Stimulated activated CD8-positive, alpha-beta memory T cell treated with anti-CD3 and anti-CD28 coated beads, Interleukin-15, amount 100 ng/mL, for 48 hours (primary cell): ENCODE results near the gene PRIM1.
"Not testable (repeated sequence)": the region's sequence is repeated elsewhere in the genome, so short reads cannot be mapped to it uniquely, and the experiment has no call there.

Experiments used
- DNase-seq, 2 donors: peaks; one replicate each; pipeline ENCODE4 v3.0.0-alpha.2; 2020; ENCODE audit warnings: low read depth in 2 of 2

PRIM1 gene

GRCh38 chr12:56751712-56752598 lies at the start of gene PRIM1:
PRIM1 (minus strand) TSS chr12:56752323; CDS start chr12:56752298, 25 bp downstream.
- DNase-seq: peak; percentile 87 to 90

- no peak for DNase-seq
Measured at GRCh38 chr12:56800221-56800620, 48.1 kb upstream of the PRIM1 start.

- not testable (repeated sequence) for DNase-seq
Measured at GRCh38 chr12:56799345-56799744, 47.2 kb upstream of the PRIM1 start.

- not testable (repeated sequence) for DNase-seq
Measured at GRCh38 chr12:56795791-56796190, 43.7 kb upstream of the PRIM1 start.

- not testable (repeated sequence) for DNase-seq
Measured at GRCh38 chr12:56795046-56795562, 43.0 kb upstream of the PRIM1 start.

GRCh38 chr12:56793124-56793523 lies 41.0 kb upstream of the PRIM1 start:
- not testable (repeated sequence) for DNase-seq

- DNase-seq: no peak
Measured at GRCh38 chr12:56792678-56793077, 40.6 kb upstream of the PRIM1 start.

- not testable (repeated sequence) for DNase-seq
Measured at GRCh38 chr12:56789429-56789828, 37.3 kb upstream of the PRIM1 start.

- no peak for DNase-seq
Measured at GRCh38 chr12:56787498-56787897, 35.4 kb upstream of the PRIM1 start.

GRCh38 chr12:56785874-56786273 lies 33.8 kb upstream of the PRIM1 start:
- DNase-seq: no peak

- no peak for DNase-seq
Measured at GRCh38 chr12:56785141-56785865, 33.2 kb upstream of the PRIM1 start.

GRCh38 chr12:56781726-56782125 lies 29.6 kb upstream of the PRIM1 start:
- DNase-seq: no peak

- DNase-seq: no peak
Measured at GRCh38 chr12:56778756-56779155, 26.6 kb upstream of the PRIM1 start.

GRCh38 chr12:56776654-56777053 lies 24.5 kb upstream of the PRIM1 start:
- no peak for DNase-seq

GRCh38 chr12:56775638-56776037 lies 23.5 kb upstream of the PRIM1 start:
- no peak for DNase-seq

- no peak for DNase-seq
Measured at GRCh38 chr12:56773113-56773512, 21.0 kb upstream of the PRIM1 start.

GRCh38 chr12:56772625-56773024 lies 20.5 kb upstream of the PRIM1 start:
- DNase-seq: no peak

GRCh38 chr12:56769868-56770267 lies 17.7 kb upstream of the PRIM1 start:
- no peak for DNase-seq

GRCh38 chr12:56768424-56768823 lies 16.3 kb upstream of the PRIM1 start:
- DNase-seq: no peak

GRCh38 chr12:56766535-56766934 lies 14.4 kb upstream of the PRIM1 start:
- no peak for DNase-seq

- no peak for DNase-seq
Measured at GRCh38 chr12:56763753-56764657, 11.9 kb upstream of the PRIM1 start.

GRCh38 chr12:56761812-56762211 lies 9.7 kb upstream of the PRIM1 start:
- no peak for DNase-seq
